WTC11 (cell line): ENCODE results near the gene RNF7. TPM values are rescaled to one million over a fixed set of nuclear protein-coding genes. Genes with fewer than 3 reads are reported as not detected.

Experiments
- ATAC-seq: fragments of 200-7000 bp; cut with Tn5 transposase; 2 replicates; pipeline ENCODE4 v1.10.0; 2021; ENCODE audit warnings: mild to moderate bottlenecking, moderate library complexity
- CTCF ChIA-PET: fragments of 300-600 bp; sonication (Branson Sonifier 250); formaldehyde crosslinking; loops from one replicate; lab custom pipeline; 2021; ENCODE audit warnings: antibody characterized with exemption; lab: Charles Lee
- POLR2A ChIA-PET: fragments of 350-600 bp; sonication (Branson Sonifier 250); formaldehyde crosslinking; loops from one replicate; lab custom pipeline; 2021; ENCODE audit warnings: antibody characterized with exemption; lab: Charles Lee
- DNase-seq: peaks from one replicate; pipeline ENCODE4 v3.0.0; 2021; ENCODE audit warnings: low spot score
- H3K27ac Mint-ChIP-seq: 2 replicates; pipeline ENCODE4 v1.8.0; 2021; ENCODE audit warnings: mixed read lengths
- H3K27me3 Mint-ChIP-seq: 2 replicates; pipeline ENCODE4 v1.8.0; 2021; ENCODE audit warnings: low read depth, mild to moderate bottlenecking, moderate library complexity, mixed read lengths
- H3K36me3 Mint-ChIP-seq: 2 replicates; pipeline ENCODE4 v1.8.0; 2021; ENCODE audit warnings: mixed read lengths
- H3K4me1 Mint-ChIP-seq: 2 replicates; pipeline ENCODE4 v1.8.0; 2022; ENCODE audit warnings: mixed read lengths
- H3K4me3 Mint-ChIP-seq: 2 replicates; pipeline ENCODE4 v1.8.0; 2021; ENCODE audit warnings: mild to moderate bottlenecking, moderate library complexity, mixed read lengths
- H3K9me3 Mint-ChIP-seq: 2 replicates; pipeline ENCODE4 v1.8.0; 2021; ENCODE audit warnings: mixed read lengths
- AR ChIP-seq: fragments of 250-450 bp; sonication (Bioruptor Pico); IDR thresholded peaks from 2 replicates; pipeline ENCODE4 v1.9.0; 2021; ENCODE audit warnings: mild to moderate bottlenecking
- ATF3 ChIP-seq: sonication (generic); formaldehyde crosslinking; conservative IDR thresholded peaks from 2 replicates; pipeline ENCODE4 v1.8.1; 2022; ENCODE audit warnings: mild to moderate bottlenecking, missing genetic modification reagents
- E2F4 ChIP-seq: sonication (generic); formaldehyde crosslinking; IDR thresholded peaks from 2 replicates; pipeline ENCODE4 v1.8.1; 2022; ENCODE audit warnings: low read depth, mild to moderate bottlenecking, moderate library complexity, missing genetic modification reagents, borderline replicate concordance
- HMGA2 ChIP-seq: fragments of 250-450 bp; sonication (Bioruptor Pico); IDR thresholded peaks from 2 replicates; pipeline ENCODE4 v1.4.0; 2021; ENCODE audit warnings: mild to moderate bottlenecking, moderate library complexity
- HMGXB4 ChIP-seq: sonication (generic); formaldehyde crosslinking; IDR thresholded peaks from 2 replicates; pipeline ENCODE4 v1.8.1; 2023; ENCODE audit warnings: mild to moderate bottlenecking, moderate library complexity, missing genetic modification reagents
- MAX ChIP-seq: sonication (generic); formaldehyde crosslinking; IDR thresholded peaks from 2 replicates; pipeline ENCODE4 v1.8.0; 2022; ENCODE audit warnings: mild to moderate bottlenecking, missing genetic modification reagents
- SMAD3 ChIP-seq: sonication (generic); formaldehyde crosslinking; IDR thresholded peaks from 2 replicates; pipeline ENCODE4 v1.8.0; 2022; ENCODE audit warnings: missing genetic modification reagents, mild to moderate bottlenecking, borderline replicate concordance
- TP53 ChIP-seq: sonication (generic); formaldehyde crosslinking; IDR thresholded peaks from 2 replicates; pipeline ENCODE4 v1.8.1; 2023; ENCODE audit warnings: mild to moderate bottlenecking, missing genetic modification reagents
- USF1 ChIP-seq: sonication (generic); formaldehyde crosslinking; IDR thresholded peaks from 2 replicates; pipeline ENCODE4 v1.8.0; 2022; ENCODE audit warnings: mild to moderate bottlenecking, missing genetic modification reagents
- ZBTB43 ChIP-seq: sonication (generic); formaldehyde crosslinking; IDR thresholded peaks from 2 replicates; pipeline ENCODE4 v1.8.1; 2023; ENCODE audit warnings: mild to moderate bottlenecking, missing genetic modification reagents
- ZMAT4 ChIP-seq: fragments of 250-450 bp; sonication (Bioruptor Pico); IDR thresholded peaks from 2 replicates; pipeline ENCODE4 v1.9.0; 2021; ENCODE audit warnings: mild to moderate bottlenecking
- ZNF232 ChIP-seq: sonication (generic); formaldehyde crosslinking; IDR thresholded peaks from 2 replicates; pipeline ENCODE4 v1.8.0; 2022; ENCODE audit warnings: mild to moderate bottlenecking, missing genetic modification reagents
- ZNF281 ChIP-seq: sonication (generic); formaldehyde crosslinking; IDR thresholded peaks from 2 replicates; pipeline ENCODE4 v1.8.0; 2023; ENCODE audit warnings: mild to moderate bottlenecking, missing genetic modification reagents
- ZNF512 ChIP-seq: sonication (generic); formaldehyde crosslinking; IDR thresholded peaks from 2 replicates; pipeline ENCODE4 v1.8.1; 2022; ENCODE audit warnings: missing genetic modification reagents, borderline replicate concordance
- total RNA-seq: library from RNA; stranded (reverse); gene quantifications from 3 replicates; pipeline ENCODE4 v1.2.3, GENCODE V29; 2021

Gene RNF7
- total RNA-seq, 1 experiment from 2014 or later, result 133 TPM

GRCh38 chr3:141746962-141747361 lies 8.9 kb downstream of the RNF7 start:
- POLR2A ChIA-PET, result no interaction called here
- H3K4me1 Mint-ChIP-seq, result no peaks in the 10 kb centered on the region; the same call in 1 of the 2 replicates

More at GRCh38 chr3:141746962-141747361, 8.9 kb downstream of the RNF7 start:
- ATAC-seq, result no peak
- CTCF ChIA-PET, result no interaction called here
- no peak for DNase-seq
- H3K27ac Mint-ChIP-seq, result 0 out of 2 replicates have a peak overlapping the region, but pooled peaks have one; percentile 12
- H3K36me3 Mint-ChIP-seq, result peaks cover 33% of the 10 kb centered on the region
- no peaks in the 10 kb centered on the region for H3K27me3 Mint-ChIP-seq
- no peaks in the 10 kb centered on the region for H3K9me3 Mint-ChIP-seq
- TF ChIP-seq ZNF281 (CRISPR knock-in tag) (no peak), HMGXB4 (CRISPR knock-in tag) (no peak), ZMAT4 (CRISPR knock-in tag) (no peak), E2F4 (CRISPR knock-in tag) (no peak), ZNF512 (CRISPR knock-in tag) (no peak), AR (CRISPR knock-in tag) (no peak), MAX (CRISPR knock-in tag) (no peak), ZNF232 (CRISPR knock-in tag) (no peak), TP53 (CRISPR knock-in tag) (no peak), USF1 (no peak), ZBTB43 (CRISPR knock-in tag) (no peak), ATF3 (CRISPR knock-in tag) (no peak), SMAD3 (CRISPR knock-in tag) (no peak), HMGA2 (no peak)
- TF ChIP-seq, all 79 proteins: peak for 0
- no peak overlapping the region for H3K4me3 Mint-ChIP-seq
